ENCODE measurements around the gene AAGAB.

The AAGAB gene

DNA sequence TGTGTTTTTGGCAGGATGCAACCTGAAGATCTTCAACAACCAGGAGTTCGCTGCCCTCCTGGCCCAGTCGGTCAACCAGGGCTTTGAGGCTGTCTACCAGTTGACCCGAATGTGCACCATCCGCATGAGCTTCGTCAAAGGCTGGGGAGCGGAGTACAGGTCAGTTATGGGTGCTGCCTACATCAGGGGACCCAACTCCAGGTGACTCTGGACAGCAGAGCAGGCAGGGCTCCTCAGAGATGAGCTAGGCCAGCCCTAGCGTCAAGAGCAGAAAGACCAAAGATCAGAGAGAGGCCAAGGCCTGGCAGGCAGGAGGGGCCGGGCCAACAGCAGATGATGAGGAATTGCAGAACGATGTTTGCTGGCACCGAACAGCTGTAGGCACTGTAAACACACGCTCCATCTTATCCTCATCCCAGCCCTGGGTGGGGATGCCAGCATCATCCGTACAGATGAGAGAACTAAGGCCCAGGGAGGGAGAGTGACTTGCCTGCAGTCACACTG, 67.1 kb downstream of the AAGAB start:
- DNase-seq (ENCODE audit: low read depth), result no peak

- no peak for DNase-seq (ENCODE audit: low read depth)
Observed at GRCh38 chr15:67186688-67187087, 67.8 kb downstream of the AAGAB start.

DNA sequence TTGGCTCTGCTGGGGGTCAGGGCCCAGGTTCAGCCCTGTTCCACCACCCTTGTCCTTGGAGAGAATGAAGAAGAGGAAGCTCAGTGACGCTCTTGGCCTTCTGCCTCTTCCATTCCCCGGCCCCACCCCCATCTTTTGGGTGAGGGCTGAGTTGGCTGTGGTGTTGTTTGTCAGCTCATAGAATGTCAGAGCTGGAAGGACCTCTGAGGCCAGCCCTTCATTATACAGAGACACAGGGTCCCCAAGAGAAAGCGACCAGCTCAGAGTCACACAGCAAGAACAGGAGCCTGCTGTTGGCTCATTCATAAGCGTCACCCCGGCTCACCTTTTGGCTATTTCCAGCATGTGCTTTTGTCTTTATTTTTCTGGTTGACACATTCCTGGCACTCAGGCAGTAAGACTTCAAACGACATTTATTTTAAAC, 68.2 kb downstream of the AAGAB start:
- DNase-seq (ENCODE audit: low read depth), result no peak

DNA sequence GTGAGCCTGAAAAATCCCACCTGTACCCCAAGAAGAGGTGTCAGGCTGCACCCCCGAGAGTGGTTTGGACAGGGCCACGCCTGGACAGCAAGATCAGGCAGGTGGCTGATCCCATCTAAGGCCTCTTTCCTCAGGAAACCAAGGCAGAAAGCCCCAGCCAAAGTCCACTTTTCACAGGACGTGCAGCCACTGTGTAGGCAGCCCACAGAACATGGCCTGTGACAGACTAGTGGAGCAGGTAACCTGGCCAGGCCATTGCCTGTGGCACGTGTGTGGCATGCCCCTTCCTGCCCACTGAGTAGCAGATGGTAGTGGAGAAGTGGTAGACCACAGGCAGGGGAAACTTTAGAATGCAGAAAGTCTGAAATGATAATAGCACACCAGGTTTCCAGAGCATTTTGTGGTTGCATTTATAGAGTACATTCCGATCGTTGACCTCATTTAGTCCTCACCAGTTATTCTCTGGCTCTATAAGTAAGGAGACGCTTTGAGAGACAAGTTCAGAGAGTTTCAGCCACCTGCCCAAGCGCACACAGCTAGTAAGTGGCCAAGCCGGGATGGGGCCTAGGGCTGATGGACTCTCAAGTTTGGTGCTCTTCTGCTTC, 68.7 kb downstream of the AAGAB start:
- DNase-seq (ENCODE audit: low read depth), result no peak

- no peak for DNase-seq (ENCODE audit: low read depth)
Observed at GRCh38 chr15:67185051-67185450, 69.4 kb downstream of the AAGAB start.

GRCh38 chr15:67184208-67184925, 70.1 kb downstream of the AAGAB start:
- DNase-seq (ENCODE audit: low read depth), result no peak

GRCh38 chr15:67183443-67184169, 70.9 kb downstream of the AAGAB start:
- no peak for DNase-seq (ENCODE audit: low read depth)

GRCh38 chr15:67181221-67181639, 73.2 kb downstream of the AAGAB start:
- no peak for DNase-seq (ENCODE audit: low read depth)

GRCh38 chr15:67180514-67181191, 73.8 kb downstream of the AAGAB start:
- DNase-seq (ENCODE audit: low read depth), result no peak

DNA sequence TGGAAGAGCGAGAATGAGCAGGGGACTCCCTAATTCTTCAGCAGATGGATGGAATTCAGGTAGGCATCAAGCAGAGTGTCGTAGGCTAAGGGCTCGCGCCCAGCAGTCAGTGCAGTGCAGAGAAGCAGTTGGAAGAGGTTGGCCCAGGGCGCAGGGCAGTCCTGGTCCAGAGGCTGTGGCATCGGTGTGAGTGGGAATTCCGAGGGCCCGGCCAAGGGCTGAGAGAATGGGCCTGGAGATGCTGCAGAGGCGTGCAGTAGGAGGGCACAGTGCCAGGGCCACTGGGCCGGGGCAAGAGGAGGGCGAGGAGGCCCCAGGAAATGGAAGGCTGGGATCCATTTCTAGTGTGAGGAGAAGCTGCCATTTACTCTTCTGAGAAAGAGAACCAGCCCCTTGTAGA, 74.4 kb downstream of the AAGAB start:
- no peak for DNase-seq (ENCODE audit: low read depth)

DNA sequence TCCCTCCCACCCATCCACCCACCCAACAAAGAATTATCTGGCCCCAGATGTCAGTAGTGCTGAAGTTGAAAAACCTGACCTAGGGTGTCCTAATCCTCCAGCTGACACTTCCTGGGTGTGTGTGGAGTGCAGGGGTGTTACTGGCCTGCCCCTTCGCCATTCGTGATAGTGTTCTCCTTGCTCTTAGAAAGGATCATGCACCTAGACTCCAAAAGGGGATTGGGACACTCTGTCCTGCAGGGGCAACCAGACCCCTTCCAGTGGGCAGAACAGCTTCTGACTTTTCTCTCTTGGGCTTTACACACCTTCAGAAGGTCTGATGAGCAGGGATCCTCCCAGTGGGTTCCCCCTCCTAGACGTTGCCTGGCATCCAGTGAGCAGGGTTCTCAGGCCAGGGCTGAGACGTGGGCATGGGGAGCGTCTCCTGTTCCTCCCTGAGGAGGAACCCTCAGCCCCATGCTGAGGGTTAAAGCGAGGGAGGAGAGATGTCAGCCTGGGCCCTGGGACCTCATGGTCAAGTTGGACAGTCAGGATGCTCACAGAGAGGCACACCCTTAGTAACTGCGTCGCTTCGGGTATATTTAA, 75.0 kb downstream of the AAGAB start:
- no peak for DNase-seq (ENCODE audit: low read depth)

DNA sequence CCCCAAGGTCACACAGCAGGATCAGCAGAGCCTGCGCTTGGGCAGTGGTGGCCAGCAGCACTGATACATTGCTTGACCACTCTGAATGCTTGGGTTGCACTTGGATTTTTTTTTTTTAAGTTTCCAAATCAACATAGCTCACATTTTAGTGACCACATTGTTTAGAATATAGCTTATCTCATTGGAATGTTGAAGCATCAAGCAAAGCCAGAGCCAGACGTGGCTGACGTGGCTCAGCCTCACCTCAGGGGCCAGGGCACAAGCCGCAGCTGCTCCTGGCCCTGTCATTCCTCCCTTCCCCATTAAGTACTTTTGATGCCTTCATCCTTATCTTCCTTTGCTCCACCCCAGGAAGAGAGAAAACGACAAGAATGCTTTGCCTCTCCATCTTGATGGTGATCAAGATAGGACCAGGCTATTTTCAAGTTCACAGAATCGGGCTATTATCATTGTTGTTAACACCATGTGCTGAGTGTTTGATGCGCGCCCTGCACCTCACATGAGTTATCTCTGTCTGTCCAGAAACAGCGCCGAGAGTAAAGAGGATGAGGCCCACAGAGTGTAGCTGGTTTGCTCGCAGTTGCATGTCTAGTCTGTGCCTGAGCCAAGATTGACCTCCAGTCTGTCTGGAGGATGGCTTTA, 75.8 kb downstream of the AAGAB start:
- no peak for DNase-seq (ENCODE audit: low read depth)

GRCh38 chr15:67177752-67178151, 76.7 kb downstream of the AAGAB start:
- no peak for DNase-seq (ENCODE audit: low read depth)

GRCh38 chr15:67176195-67176971, 78.1 kb downstream of the AAGAB start:
- DNase-seq (ENCODE audit: low read depth), result no peak

- no peak for DNase-seq (ENCODE audit: low read depth)
Observed at GRCh38 chr15:67175643-67176071, 78.8 kb downstream of the AAGAB start.

DNA sequence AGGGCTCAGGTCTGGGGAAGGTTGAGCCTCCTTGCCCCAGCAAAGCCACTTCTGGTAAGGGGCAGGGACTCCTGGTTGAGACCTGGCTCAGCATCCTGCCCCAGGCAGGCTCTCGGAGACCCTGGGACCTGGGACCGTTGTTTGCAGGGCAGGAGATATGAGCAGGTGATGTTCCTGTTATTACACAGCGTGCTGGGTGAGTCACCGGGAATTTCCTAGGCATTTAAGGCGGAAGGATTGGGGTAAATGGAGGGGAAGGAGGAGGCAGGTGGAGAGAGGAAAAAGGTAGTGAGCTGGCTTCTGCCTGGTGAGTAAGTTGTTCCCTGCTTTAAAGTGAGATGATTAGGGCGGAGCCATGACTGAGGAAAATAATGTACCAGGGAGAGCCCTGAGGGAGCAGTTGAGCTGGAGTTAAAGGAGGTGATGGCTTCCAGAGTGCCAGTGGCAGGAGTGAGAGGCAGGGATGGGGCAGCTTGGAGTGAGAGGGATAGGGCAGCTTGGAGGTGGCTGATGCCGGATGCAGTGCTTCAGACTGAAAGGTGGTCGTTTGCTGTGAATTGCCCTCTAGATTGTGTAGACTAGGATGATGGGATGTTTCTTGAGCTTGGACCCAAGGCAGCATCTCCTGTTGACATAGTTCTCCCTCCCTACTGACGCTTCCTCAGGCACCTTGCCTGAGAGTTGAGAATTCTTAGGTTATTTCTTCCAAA, 79.4 kb downstream of the AAGAB start:
- DNase-seq (ENCODE audit: low read depth), result no peak

GRCh38 chr15:67174446-67174845, 80.0 kb downstream of the AAGAB start:
- DNase-seq (ENCODE audit: low read depth), result no peak

GRCh38 chr15:67173786-67174185, 80.7 kb downstream of the AAGAB start:
- DNase-seq (ENCODE audit: low read depth), result no peak

DNA sequence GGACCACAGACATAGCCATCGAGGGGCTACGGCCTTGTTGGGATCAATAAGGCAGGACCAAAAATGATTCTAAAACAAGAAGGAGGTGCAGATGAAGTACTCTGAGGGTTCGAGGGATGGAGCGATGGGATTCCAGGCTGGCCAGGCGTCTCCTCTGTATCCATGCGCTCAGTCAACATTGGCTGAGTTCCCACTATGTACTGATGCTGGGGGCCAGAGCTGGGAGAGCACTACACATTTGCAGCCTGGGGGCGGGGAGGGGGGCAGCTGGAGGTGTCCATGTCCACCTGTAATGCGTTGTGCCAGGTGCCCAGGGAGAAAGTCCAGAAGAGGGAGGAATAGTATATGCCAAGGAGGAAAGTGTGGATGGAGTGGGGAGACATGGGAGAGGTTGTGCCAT, 81.5 kb downstream of the AAGAB start:
- no peak for DNase-seq (ENCODE audit: low read depth)

- DNase-seq (ENCODE audit: low read depth), result no peak
Observed at GRCh38 chr15:67172172-67172571, 82.3 kb downstream of the AAGAB start.

All from T-helper 22 cell (primary cell).